Measurements from ENCODE around the gene ARHGAP4.

The ARHGAP4 gene

DNA sequence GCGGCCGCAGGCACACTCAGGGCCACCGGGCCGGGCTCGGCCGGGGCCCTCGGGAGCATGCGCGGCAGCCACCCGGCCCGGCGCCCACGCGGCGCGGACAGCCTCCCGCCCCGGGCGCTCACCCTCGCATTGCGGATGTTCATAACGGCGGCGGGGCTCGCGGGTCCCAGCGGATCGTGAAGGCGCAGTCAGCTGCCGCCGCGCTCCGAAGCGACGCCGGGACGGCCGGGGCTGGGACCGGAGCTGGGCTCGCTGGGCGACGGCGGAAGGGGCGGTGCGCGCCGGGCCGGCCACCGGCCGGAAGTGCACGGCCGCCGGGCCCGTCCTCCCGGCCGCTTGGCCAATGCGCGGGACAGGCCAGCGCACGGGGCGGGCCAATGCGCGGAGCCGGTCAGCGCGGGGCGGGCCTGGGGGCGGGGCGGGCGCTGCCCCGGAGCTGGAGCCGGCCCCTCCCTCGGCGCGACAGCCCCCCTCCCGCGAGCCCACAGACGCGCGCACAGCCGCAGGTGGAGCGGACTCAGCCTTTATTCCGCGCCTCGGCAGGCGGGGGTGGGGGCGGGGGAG lies 8.8 kb upstream of the ARHGAP4 start, which contains the start of gene NAA10:
Gene NAA10 (minus strand): TSS at position 276 of the 564 bp plus-strand sequence. CDS start 133 bp downstream, at position 143.
- TF ChIP-seq, protein P1, sequence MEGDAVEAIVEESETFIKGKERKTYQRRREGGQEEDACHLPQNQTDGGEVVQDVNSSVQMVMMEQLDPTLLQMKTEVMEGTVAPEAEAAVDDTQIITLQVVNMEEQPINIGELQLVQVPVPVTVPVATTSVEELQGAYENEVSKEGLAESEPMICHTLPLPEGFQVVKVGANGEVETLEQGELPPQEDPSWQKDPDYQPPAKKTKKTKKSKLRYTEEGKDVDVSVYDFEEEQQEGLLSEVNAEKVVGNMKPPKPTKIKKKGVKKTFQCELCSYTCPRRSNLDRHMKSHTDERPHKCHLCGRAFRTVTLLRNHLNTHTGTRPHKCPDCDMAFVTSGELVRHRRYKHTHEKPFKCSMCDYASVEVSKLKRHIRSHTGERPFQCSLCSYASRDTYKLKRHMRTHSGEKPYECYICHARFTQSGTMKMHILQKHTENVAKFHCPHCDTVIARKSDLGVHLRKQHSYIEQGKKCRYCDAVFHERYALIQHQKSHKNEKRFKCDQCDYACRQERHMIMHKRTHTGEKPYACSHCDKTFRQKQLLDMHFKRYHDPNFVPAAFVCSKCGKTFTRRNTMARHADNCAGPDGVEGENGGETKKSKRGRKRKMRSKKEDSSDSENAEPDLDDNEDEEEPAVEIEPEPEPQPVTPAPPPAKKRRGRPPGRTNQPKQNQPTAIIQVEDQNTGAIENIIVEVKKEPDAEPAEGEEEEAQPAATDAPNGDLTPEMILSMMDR (IDR thresholded peaks at IDR 0.05; ENCODE audit: low read depth, low read length) = no peak
- DNase-seq (ENCODE audit: extremely low read depth, low read depth) = peak; percentile 31

DNA sequence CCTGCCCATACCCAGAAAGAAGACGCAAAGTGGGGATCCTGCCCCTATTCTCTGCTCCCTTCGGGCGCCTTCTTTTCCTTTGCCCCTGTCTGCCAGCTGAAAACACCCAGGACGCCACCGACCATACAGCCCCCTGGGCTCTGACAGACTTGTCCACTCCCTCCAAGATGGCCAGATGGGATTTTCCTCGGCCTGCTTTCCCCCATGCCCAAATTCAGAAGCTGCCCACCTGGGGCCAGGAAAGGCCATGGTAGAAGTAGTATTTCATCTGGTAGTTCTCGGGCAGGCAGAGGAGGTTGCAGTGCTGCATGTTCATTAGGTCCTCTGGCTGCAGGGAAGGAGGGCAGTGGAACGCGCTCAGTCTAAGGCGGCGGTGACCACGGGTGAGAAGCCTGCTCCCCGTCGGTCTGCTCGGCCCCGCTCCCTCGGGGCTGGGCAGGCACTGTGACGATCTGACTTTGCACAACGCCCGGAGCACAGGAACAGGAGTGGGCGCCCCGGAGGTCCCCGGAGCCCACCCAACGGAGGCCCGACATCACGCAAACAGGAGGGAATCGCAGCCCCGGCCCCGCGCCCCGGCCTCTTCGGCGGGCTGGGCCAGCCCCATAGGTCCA lies 8.2 kb upstream of the ARHGAP4 start:
- no peak for DNase-seq (ENCODE audit: extremely low read depth, low read depth)
- TF ChIP-seq, protein P1 (IDR thresholded peaks at IDR 0.05; ENCODE audit: low read depth, low read length) = no peak

DNA sequence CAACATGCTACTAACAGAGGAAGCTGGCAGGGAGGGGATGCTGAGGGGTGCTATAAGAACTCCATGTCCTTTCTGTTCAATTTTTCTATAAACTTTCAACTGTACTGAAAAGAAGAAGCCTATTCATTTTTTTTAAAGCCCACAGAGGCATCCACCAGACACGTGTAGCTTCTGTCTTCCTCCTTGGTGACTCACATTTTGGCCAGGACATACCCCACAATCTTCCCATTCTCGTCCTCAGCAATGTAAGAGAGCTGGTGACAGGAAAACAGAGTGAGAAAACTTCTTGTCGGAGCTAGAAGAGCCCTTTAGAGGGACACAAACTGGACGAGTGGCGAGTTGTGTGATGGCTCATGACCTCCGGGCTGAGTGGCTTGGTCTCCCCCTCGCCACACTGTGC lies 7.7 kb upstream of the ARHGAP4 start:
- TF ChIP-seq, protein P1 (IDR thresholded peaks at IDR 0.05; ENCODE audit: low read depth, low read length) = no peak
- DNase-seq (ENCODE audit: extremely low read depth, low read depth) = no peak

DNA sequence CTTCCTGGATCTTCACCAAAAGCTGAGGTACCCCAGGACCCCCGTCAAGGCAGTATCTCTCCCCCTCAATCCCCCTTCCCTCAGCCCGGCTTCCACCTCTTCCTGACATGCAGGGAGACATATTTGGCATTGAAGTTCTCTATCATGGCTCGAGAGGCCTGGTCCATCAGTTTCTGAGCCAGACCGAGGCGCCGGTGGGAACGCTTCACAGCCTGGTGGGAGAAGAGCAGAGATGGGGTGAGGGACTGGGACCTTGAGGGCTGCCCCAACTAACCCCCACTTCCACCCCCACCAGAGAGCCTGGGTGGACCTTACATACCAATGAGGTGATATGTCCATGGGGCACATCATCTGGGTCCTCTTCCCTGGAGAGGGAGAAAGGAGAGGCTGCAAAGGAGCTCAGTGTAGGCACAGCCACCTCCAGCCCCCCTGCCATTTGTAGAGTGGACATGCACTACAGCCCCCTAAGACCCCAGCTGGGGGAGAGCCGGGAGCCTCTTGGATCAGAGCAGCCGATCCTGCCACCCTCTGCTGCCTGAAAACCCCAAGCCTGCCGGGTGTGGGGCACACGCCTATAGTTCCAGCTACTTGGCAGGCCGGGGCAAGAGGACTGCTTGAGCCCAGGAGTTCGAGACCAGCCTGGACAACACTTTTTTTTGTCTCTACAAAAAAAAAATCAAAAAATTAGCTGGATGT lies 6.3 kb upstream of the ARHGAP4 start:
- TF ChIP-seq, protein P1 (IDR thresholded peaks at IDR 0.05; ENCODE audit: low read depth, low read length) = no peak
- no peak for DNase-seq (ENCODE audit: extremely low read depth, low read depth)

DNA sequence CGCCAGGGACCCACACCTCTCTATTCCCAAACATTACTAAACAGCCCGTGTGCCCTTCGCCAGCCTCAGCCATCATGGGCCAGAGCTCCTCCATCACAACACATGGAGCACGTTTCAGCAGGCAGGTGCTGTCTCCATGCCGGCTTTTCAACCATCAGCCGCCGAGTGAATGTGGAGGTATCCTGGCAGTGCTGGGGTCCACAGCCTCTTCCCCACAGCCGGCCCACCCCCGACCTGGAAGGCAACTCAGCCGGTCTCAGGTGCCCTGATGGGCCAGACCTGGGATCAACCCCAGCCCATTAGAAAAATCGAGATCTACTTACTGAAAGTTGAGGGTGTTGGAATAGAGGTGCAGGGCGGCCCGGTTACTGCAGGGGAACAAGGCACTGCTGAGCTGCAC lies 5.7 kb upstream of the ARHGAP4 start:
- no peak for DNase-seq (ENCODE audit: extremely low read depth, low read depth)
- TF ChIP-seq, protein P1 (IDR thresholded peaks at IDR 0.05; ENCODE audit: low read depth, low read length) = no peak

DNA sequence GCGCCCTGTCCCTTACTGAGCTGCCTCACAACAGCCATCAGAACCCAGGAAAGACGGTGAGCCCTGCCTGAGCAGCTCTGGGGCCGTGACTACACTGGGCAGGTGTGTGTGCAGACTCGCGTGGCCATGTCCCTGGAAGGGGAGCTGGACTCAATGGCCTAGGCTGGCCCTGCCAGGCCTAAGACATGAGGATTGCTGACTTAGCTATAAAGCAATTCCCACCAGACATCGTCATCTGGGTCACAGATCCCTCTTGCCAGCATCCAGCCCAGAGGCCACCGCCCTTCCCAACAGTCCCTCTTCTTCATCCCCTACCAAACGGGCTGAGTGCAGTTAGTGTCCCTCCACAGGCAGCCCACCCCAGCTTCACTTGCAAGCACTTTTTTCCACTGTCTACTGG lies 5.1 kb upstream of the ARHGAP4 start:
- TF ChIP-seq, protein P1 (IDR thresholded peaks at IDR 0.05; ENCODE audit: low read depth, low read length) = no peak
- DNase-seq (ENCODE audit: extremely low read depth, low read depth) = no peak

Data from AG09319 (cell line).